HCT116 (cell line): ENCODE results near the gene CDH16. TPM values are rescaled to one million over a fixed set of nuclear protein-coding genes. Genes with fewer than 3 reads are reported as not detected.

Experiments used
- ATAC-seq: fragments of 200-7000 bp; cut with Tn5 transposase; 2 replicates; pipeline ENCODE4 v1.9.1; 2020; ENCODE audit warnings: mild to moderate bottlenecking, moderate library complexity
- BruUV-seq: library from RNA; stranded (reverse); fragments of 400-500 nt; replicated peaks from 2 replicates; lab custom pipeline; 2021; lab: Mats Ljungman, UMichigan
- CTCF ChIA-PET: fragments of 300-600 bp; sonication (Branson Sonifier 250); formaldehyde crosslinking; loops from one replicate; lab custom pipeline; 2021; ENCODE audit warnings: antibody characterized with exemption; lab: Charles Lee
- POLR2A ChIA-PET: fragments of 300-600, 350-600 bp; sonication (Branson Sonifier 250); formaldehyde crosslinking; loops from one replicate; lab custom pipeline; 2021; ENCODE audit warnings: antibody characterized with exemption; lab: Charles Lee
- RAD21 ChIA-PET, 2 experiments: fragments of 300-600 bp; sonication (Branson Sonifier 250); formaldehyde crosslinking; loops; one replicate each; lab custom pipeline; 2023; ENCODE audit warnings: low total read pairs in 2 of 2; ENCODE audit not compliant: uncharacterized antibody in 2 of 2, unreplicated experiment in 2 of 2, low non-redundant PET in 1 of 2; lab: Charles Lee
- DNase-seq: peaks from one replicate; pipeline ENCODE4 v3.0.0-alpha.2; 2010; ENCODE audit warnings: low read depth, low spot score
- H2AFZ ChIP-seq: fragments of 200-600 bp; shearing (Covaris generic), sonication (generic); 2 replicates; pipeline ENCODE4 v1.6.1; 2017; ENCODE audit warnings: low read depth, mixed run types, mixed read lengths, antibody characterized with exemption, low read length; ENCODE audit not compliant: poor library complexity, severe bottlenecking
- H3K27ac ChIP-seq: 2 replicates; pipeline ENCODE4 v1.5.1; 2012; ENCODE audit warnings: low read depth, low read length
- H3K27me3 ChIP-seq: fragments of 200-600 bp; sonication (generic); 2 replicates; pipeline ENCODE4 v1.6.1; 2016; ENCODE audit warnings: mixed run types, low read length, mixed read lengths; ENCODE audit not compliant: insufficient read depth
- H3K36me3 ChIP-seq, 2 experiments: fragments of 200-500 bp in 1 of 2; fragments of 200-600 bp in 1 of 2; sonication (Bioruptor generic) in 1 of 2; sonication (generic) in 1 of 2; 2 replicates each; pipeline versions ENCODE4 v1.5.1 to v1.6.1; 2014 to 2016; ENCODE audit warnings: low read length in 2 of 2, inconsistent platforms in 1 of 2, mixed read lengths in 1 of 2, mixed run types in 1 of 2; ENCODE audit not compliant: insufficient read depth in 2 of 2, control insufficient read depth in 1 of 2
- H3K4me1 ChIP-seq, 2 experiments: fragments of 200-600 bp in 1 of 2; sonication (generic) in 1 of 2; 2 replicates each; pipeline versions ENCODE4 v1.5.1 to v1.6.1; 2012 to 2017; ENCODE audit warnings: low read length in 2 of 2, inconsistent platforms in 1 of 2, mild to moderate bottlenecking in 1 of 2, mixed read lengths in 1 of 2, mixed run types in 1 of 2, moderate library complexity in 1 of 2; ENCODE audit not compliant: insufficient read depth in 2 of 2, control insufficient read depth in 1 of 2
- H3K4me2 ChIP-seq: fragments of 200-600 bp; sonication (generic); 2 replicates; pipeline ENCODE4 v1.6.1; 2017; ENCODE audit warnings: mixed run types, low read length, mixed read lengths
- H3K4me3 ChIP-seq, 2 experiments: fragments of 200-600 bp in 1 of 2; sonication (generic) in 1 of 2; replicated peaks in 1 of 2; 2 replicates each; pipeline ENCODE4 v1.5.1; 2011 to 2016; ENCODE audit warnings: low read length in 2 of 2, control low read depth in 1 of 2, low read depth in 1 of 2, mild to moderate bottlenecking in 1 of 2, mixed read lengths in 1 of 2, mixed run types in 1 of 2
- H3K79me2 ChIP-seq: fragments of 200-600 bp; sonication (generic); 2 replicates; pipeline ENCODE4 v1.6.1; 2017; ENCODE audit warnings: mild to moderate bottlenecking, mixed run types, low read length, moderate library complexity, mixed read lengths; ENCODE audit not compliant: insufficient read depth
- H3K9ac ChIP-seq: fragments of 200-600 bp; sonication (generic); 2 replicates; pipeline ENCODE4 v1.6.1; 2016; ENCODE audit warnings: low read length, mixed read lengths
- H3K9me2 ChIP-seq: fragments of 200-600 bp; sonication (generic), shearing (Covaris generic); 2 replicates; pipeline ENCODE4 v1.6.1; 2017; ENCODE audit warnings: mixed run types, mild to moderate bottlenecking, moderate library complexity; ENCODE audit not compliant: insufficient read depth
- H3K9me3 ChIP-seq, 2 experiments: fragments of 200-500 bp in 1 of 2; fragments of 200-600 bp in 1 of 2; sonication (Bioruptor generic) in 1 of 2; sonication (generic) in 1 of 2; 2 replicates each; pipeline ENCODE4 v1.6.1; 2014 to 2017; ENCODE audit warnings: low read length in 2 of 2, mixed read lengths in 2 of 2, inconsistent platforms in 1 of 2, low read depth in 1 of 2, mild to moderate bottlenecking in 1 of 2, mixed run types in 1 of 2, moderate library complexity in 1 of 2; ENCODE audit not compliant: control insufficient read depth in 1 of 2, insufficient read depth in 1 of 2
- H4K20me1 ChIP-seq: fragments of 200-600 bp; sonication (generic), shearing (Covaris generic); 2 replicates; pipeline ENCODE4 v1.6.1; 2017; ENCODE audit warnings: mixed run types, mild to moderate bottlenecking, moderate library complexity; ENCODE audit not compliant: insufficient read depth
- CBX3 ChIP-seq: IDR thresholded peaks from 2 replicates; pipeline ENCODE4 v1.6.1; 2012; ENCODE audit warnings: low read depth
- CEBPB ChIP-seq: IDR thresholded peaks from 2 replicates; pipeline ENCODE4 v1.6.1; 2012; ENCODE audit warnings: low read depth
- EGR1 ChIP-seq: IDR thresholded peaks from 2 replicates; pipeline ENCODE4 v1.6.1; 2012; ENCODE audit warnings: low read depth
- EZH2phosphoT487 ChIP-seq: fragments of 200-600 bp; IDR thresholded peaks from 2 replicates; pipeline ENCODE4 v1.6.1; 2018; ENCODE audit warnings: antibody characterized with exemption, borderline replicate concordance
- JUND ChIP-seq: IDR thresholded peaks from 2 replicates; pipeline ENCODE4 v1.6.1; 2012
- POLR2A ChIP-seq: IDR thresholded peaks from 2 replicates; pipeline ENCODE4 v1.7.0; 2011; ENCODE audit warnings: borderline replicate concordance; ENCODE audit not compliant: insufficient read depth, insufficient read length; ENCODE audit errors: extremely low read depth
- SIN3A ChIP-seq: IDR thresholded peaks from 2 replicates; pipeline ENCODE4 v1.6.1; 2012; ENCODE audit warnings: low read depth
- SP1 ChIP-seq: IDR thresholded peaks from 2 replicates; pipeline ENCODE4 v1.6.1; 2012; ENCODE audit warnings: low read depth
- SRF ChIP-seq: IDR thresholded peaks from 2 replicates; pipeline ENCODE4 v1.6.1; 2012; ENCODE audit warnings: low read depth
- TCF7L2 ChIP-seq: IDR thresholded peaks from 2 replicates; pipeline ENCODE4 v1.7.0; 2011; ENCODE audit warnings: borderline replicate concordance, inconsistent platforms; ENCODE audit not compliant: insufficient read depth, insufficient read length; ENCODE audit errors: extremely low read depth
- YY1 ChIP-seq: IDR thresholded peaks from 2 replicates; pipeline ENCODE4 v1.6.1; 2011; ENCODE audit warnings: low read length, low read depth, moderate library complexity, mild to moderate bottlenecking; ENCODE audit not compliant: insufficient replicate concordance; ENCODE audit errors: extremely low read depth
- ZFX ChIP-seq: fragments of 450-650 bp; IDR thresholded peaks from 2 replicates; pipeline ENCODE4 v1.6.1; 2017
- ZNF274 ChIP-seq: fragments of 200-500 bp; sonication (Bioruptor generic); IDR thresholded peaks from 2 replicates; pipeline ENCODE4 v1.6.1; 2014; ENCODE audit warnings: mild to moderate bottlenecking, low read depth, low read length, inconsistent platforms
- intact Hi-C: fragments of 100-400 bp; cut with micrococcal nuclease; formaldehyde crosslinking; loops from 2 replicates; pipeline ENCODE4 v1.10.0; 2022
- total RNA-seq: library from RNA; stranded (reverse); gene quantifications from one replicate; pipeline ENCODE4 v1.2.1, GENCODE V29; 2021; ENCODE audit not compliant: unreplicated experiment
- TF ChIP-seq, protein P1 (sequence below), 3 experiments: fragments of 200-600 bp in 1 of 3; sonication (generic) in 1 of 3; IDR thresholded peaks in 2 of 3; conservative IDR thresholded peaks in 1 of 3; 2 replicates each; pipeline ENCODE4 v1.5.1; 2012 to 2017; ENCODE audit warnings: low read depth in 2 of 3, low read length in 2 of 3, antibody characterized with exemption in 1 of 3, borderline replicate concordance in 1 of 3, control low read depth in 1 of 3, mild to moderate bottlenecking in 1 of 3, mixed read lengths in 1 of 3, mixed run types in 1 of 3, moderate library complexity in 1 of 3; ENCODE audit not compliant: insufficient read depth in 1 of 3
- TF ChIP-seq, protein P2 (sequence below): IDR thresholded peaks from 2 replicates; pipeline ENCODE4 v1.6.1; 2012; ENCODE audit warnings: low read depth
- TF ChIP-seq, protein P3 (sequence below): IDR thresholded peaks from 2 replicates; pipeline ENCODE4 v1.6.1; 2012

Gene CDH16
- total RNA-seq, 1 experiment from 2014 or later = not detected

DNA sequence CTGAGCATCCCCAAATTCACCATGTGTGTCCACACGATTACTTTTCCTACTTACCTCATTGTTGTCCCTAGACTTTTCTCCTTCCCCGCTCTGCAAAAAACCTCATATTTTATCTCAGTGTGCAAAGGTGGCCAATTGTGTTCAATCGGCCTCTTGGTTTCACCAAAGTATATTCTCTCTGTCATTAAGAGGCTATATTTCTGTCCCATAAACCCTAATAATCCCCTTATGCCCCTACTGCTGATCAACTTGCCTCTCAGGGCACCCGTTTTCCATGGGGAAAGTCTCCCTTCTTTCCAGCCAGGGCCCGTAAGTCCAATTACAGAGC lies 28.3 kb upstream of the CDH16 start:
- DNase-seq (no peak), ATAC-seq (no peak; the same call in 1 of the 2 replicates)
- Histone ChIP-seq H3K27ac (no peak overlapping the region), H3K79me2 (no peaks in the 10 kb centered on the region), H3K9ac (no peak overlapping the region), H4K20me1 (no peaks in the 10 kb centered on the region), H3K4me1 (peaks cover 0 to 9% of the 10 kb centered on the region in 2 experiments; a peak in 2 of 4 replicates), H3K27me3 (no peaks in the 10 kb centered on the region), H3K36me3 (peaks cover 0 to 4% of the 10 kb centered on the region in 2 experiments; a peak in 3 of 4 replicates), H3K4me3 (no peak overlapping the region), H3K4me2 (peak overlapping the region; percentile 42; the same call in 1 of the 2 replicates), H2AFZ (no peak overlapping the region), H3K9me2 (no peaks in the 10 kb centered on the region), H3K9me3 (peaks cover 0 to 6% of the 10 kb centered on the region in 2 experiments; a peak in 1 of 4 replicates)
- ChIA-PET POLR2A (no interaction called here), RAD21 (no interaction called here), CTCF (interaction anchor here (0.7 to 1.0 kb wide), 2 partner anchors 14 to 224 kb away, joined by 3 to 4 read pairs; partner anchors contain the start of genes CES3 and NOL3)
- intact Hi-C loops = no loop called here
- TF ChIP-seq ZNF274 (no peak), TCF7L2 (no peak), YY1 (no peak), SRF (no peak), CBX3 (no peak), ZFX (no peak), JUND (no peak), POLR2A (no peak), EGR1 (no peak), CEBPB (no peak), EZH2phosphoT487 (no peak), SIN3A (no peak), SP1 (no peak)
- TF ChIP-seq, protein P1, sequence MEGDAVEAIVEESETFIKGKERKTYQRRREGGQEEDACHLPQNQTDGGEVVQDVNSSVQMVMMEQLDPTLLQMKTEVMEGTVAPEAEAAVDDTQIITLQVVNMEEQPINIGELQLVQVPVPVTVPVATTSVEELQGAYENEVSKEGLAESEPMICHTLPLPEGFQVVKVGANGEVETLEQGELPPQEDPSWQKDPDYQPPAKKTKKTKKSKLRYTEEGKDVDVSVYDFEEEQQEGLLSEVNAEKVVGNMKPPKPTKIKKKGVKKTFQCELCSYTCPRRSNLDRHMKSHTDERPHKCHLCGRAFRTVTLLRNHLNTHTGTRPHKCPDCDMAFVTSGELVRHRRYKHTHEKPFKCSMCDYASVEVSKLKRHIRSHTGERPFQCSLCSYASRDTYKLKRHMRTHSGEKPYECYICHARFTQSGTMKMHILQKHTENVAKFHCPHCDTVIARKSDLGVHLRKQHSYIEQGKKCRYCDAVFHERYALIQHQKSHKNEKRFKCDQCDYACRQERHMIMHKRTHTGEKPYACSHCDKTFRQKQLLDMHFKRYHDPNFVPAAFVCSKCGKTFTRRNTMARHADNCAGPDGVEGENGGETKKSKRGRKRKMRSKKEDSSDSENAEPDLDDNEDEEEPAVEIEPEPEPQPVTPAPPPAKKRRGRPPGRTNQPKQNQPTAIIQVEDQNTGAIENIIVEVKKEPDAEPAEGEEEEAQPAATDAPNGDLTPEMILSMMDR (IDR thresholded peaks at IDR 0.05 in 2 of 3, conservative IDR thresholded peaks at IDR 0.05 in 1 of 3; ENCODE audit: borderline replicate concordance in 1 of 3, insufficient read depth in 1 of 3, low read depth in 2 of 3, low read length in 2 of 3) = no peak
- TF ChIP-seq, protein P2, sequence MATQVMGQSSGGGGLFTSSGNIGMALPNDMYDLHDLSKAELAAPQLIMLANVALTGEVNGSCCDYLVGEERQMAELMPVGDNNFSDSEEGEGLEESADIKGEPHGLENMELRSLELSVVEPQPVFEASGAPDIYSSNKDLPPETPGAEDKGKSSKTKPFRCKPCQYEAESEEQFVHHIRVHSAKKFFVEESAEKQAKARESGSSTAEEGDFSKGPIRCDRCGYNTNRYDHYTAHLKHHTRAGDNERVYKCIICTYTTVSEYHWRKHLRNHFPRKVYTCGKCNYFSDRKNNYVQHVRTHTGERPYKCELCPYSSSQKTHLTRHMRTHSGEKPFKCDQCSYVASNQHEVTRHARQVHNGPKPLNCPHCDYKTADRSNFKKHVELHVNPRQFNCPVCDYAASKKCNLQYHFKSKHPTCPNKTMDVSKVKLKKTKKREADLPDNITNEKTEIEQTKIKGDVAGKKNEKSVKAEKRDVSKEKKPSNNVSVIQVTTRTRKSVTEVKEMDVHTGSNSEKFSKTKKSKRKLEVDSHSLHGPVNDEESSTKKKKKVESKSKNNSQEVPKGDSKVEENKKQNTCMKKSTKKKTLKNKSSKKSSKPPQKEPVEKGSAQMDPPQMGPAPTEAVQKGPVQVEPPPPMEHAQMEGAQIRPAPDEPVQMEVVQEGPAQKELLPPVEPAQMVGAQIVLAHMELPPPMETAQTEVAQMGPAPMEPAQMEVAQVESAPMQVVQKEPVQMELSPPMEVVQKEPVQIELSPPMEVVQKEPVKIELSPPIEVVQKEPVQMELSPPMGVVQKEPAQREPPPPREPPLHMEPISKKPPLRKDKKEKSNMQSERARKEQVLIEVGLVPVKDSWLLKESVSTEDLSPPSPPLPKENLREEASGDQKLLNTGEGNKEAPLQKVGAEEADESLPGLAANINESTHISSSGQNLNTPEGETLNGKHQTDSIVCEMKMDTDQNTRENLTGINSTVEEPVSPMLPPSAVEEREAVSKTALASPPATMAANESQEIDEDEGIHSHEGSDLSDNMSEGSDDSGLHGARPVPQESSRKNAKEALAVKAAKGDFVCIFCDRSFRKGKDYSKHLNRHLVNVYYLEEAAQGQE = no peak
- TF ChIP-seq, protein P3, sequence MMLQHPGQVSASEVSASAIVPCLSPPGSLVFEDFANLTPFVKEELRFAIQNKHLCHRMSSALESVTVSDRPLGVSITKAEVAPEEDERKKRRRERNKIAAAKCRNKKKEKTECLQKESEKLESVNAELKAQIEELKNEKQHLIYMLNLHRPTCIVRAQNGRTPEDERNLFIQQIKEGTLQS = no peak
- no TSS peak for BruUV-seq
